Measurements from ENCODE around the gene OTUD1. TPM values are rescaled to one million over a fixed set of nuclear protein-coding genes. Genes with fewer than 3 reads are reported as not detected.

The OTUD1 gene
- total and polyA plus RNA-seq, 2 experiments from 2014 or later = 31.7 to 38.5 TPM

- no peak overlapping the region for H3K4me3 ChIP-seq
- H3K27ac ChIP-seq = no peak overlapping the region
- no peaks in the 10 kb centered on the region for H3K9me3 ChIP-seq (ENCODE audit: low read depth)
- no peaks in the 10 kb centered on the region for H3K36me3 ChIP-seq (replicated peaks; ENCODE audit: insufficient read depth, low read depth)
- H4K20me1 ChIP-seq (ENCODE audit: insufficient read depth, poor library complexity, severe bottlenecking) = no peaks in the 10 kb centered on the region
- no peaks in the 10 kb centered on the region for H3K4me1 ChIP-seq (ENCODE audit: insufficient read depth)
- no peak for TF ChIP-seq EZH2 (IDR thresholded peaks at IDR 0.05; ENCODE audit: borderline replicate concordance)
- TF ChIP-seq EZH2phosphoT487 (IDR thresholded peaks at IDR 0.05; ENCODE audit: low read depth, severe bottlenecking, unreplicated experiment) = no peak
- TF ChIP-seq CTCF (IDR thresholded peaks at IDR 0.05; ENCODE audit: poor library complexity) = no peak
- H3K27me3 ChIP-seq = no peaks in the 10 kb centered on the region
- no peak overlapping the region for H2AFZ ChIP-seq
- no peaks in the 10 kb centered on the region for H3K9me2 ChIP-seq (replicated peaks; ENCODE audit: insufficient read depth)
- no peaks in the 10 kb centered on the region for H3K79me2 ChIP-seq
- H3K4me2 ChIP-seq = no peak overlapping the region
- 93% methylated on average over 6 of the region's 6 CpGs for WGBS (ENCODE audit: low lambda C conversion rate, missing lambda C conversion rate)
- DNase-seq (ENCODE audit: low spot score) = no peak
These were observed 18.9 kb downstream of the OTUD1 start for GRCh38 chr10:23457632-23458417.

- Histone ChIP-seq H4K20me1 (ENCODE audit: insufficient read depth, poor library complexity, severe bottlenecking) (no peaks in the 10 kb centered on the region), H3K36me3 (replicated peaks; ENCODE audit: insufficient read depth, low read depth) (no peaks in the 10 kb centered on the region), H3K79me2 (no peaks in the 10 kb centered on the region), H3K4me3 (no peak overlapping the region), H3K9me3 (ENCODE audit: low read depth) (no peaks in the 10 kb centered on the region), H3K9me2 (replicated peaks; ENCODE audit: insufficient read depth) (no peaks in the 10 kb centered on the region), H3K27ac (no peak overlapping the region), H3K4me2 (no peak overlapping the region), H2AFZ (no peak overlapping the region), H3K27me3 (no peaks in the 10 kb centered on the region), H3K4me1 (ENCODE audit: insufficient read depth) (no peaks in the 10 kb centered on the region)
- no peak for DNase-seq (ENCODE audit: low spot score)
- WGBS (ENCODE audit: low lambda C conversion rate, missing lambda C conversion rate) = 87% methylated on average over 6 of the region's 6 CpGs
- TF ChIP-seq EZH2phosphoT487 (IDR thresholded peaks at IDR 0.05; ENCODE audit: low read depth, severe bottlenecking, unreplicated experiment) (no peak), CTCF (IDR thresholded peaks at IDR 0.05; ENCODE audit: poor library complexity) (no peak), EZH2 (IDR thresholded peaks at IDR 0.05; ENCODE audit: borderline replicate concordance) (no peak)
These were observed 20.5 kb downstream of the OTUD1 start for GRCh38 chr10:23459308-23459939.

GRCh38 chr10:23461557-23461956, 22.7 kb downstream of the OTUD1 start:
- Histone ChIP-seq H3K4me3 (no peak overlapping the region), H4K20me1 (ENCODE audit: insufficient read depth, poor library complexity, severe bottlenecking) (no peaks in the 10 kb centered on the region), H3K4me1 (ENCODE audit: insufficient read depth) (no peaks in the 10 kb centered on the region), H3K4me2 (no peak overlapping the region), H3K9me3 (ENCODE audit: low read depth) (no peaks in the 10 kb centered on the region), H3K36me3 (replicated peaks; ENCODE audit: insufficient read depth, low read depth) (no peaks in the 10 kb centered on the region), H3K27me3 (no peaks in the 10 kb centered on the region), H2AFZ (no peak overlapping the region), H3K27ac (no peak overlapping the region), H3K9me2 (replicated peaks; ENCODE audit: insufficient read depth) (no peaks in the 10 kb centered on the region), H3K79me2 (no peaks in the 10 kb centered on the region)
- DNase-seq (ENCODE audit: low spot score) = no peak
- TF ChIP-seq EZH2 (IDR thresholded peaks at IDR 0.05; ENCODE audit: borderline replicate concordance) (no peak), EZH2phosphoT487 (IDR thresholded peaks at IDR 0.05; ENCODE audit: low read depth, severe bottlenecking, unreplicated experiment) (no peak), CTCF (IDR thresholded peaks at IDR 0.05; ENCODE audit: poor library complexity) (no peak)
- WGBS (ENCODE audit: low lambda C conversion rate, missing lambda C conversion rate) = 38% methylated on average over 2 of the region's 2 CpGs

All from hepatocyte (in vitro differentiated cells).